Thymus (tissue), 11 donors: ENCODE results near the gene PCSK5. TPM values are rescaled to one million over a fixed set of nuclear protein-coding genes. Genes with fewer than 3 reads are reported as not detected.

Source experiments
- DNase-seq, 9 donors: peaks; one replicate each; pipeline ENCODE4 v3.0.0-alpha.2; 2013; ENCODE audit warnings: low spot score in 9 of 9, low read depth in 6 of 9, missing footprints in 1 of 9
- H3K27ac ChIP-seq, 2 donors: one replicate each; pipeline ENCODE4 v1.5.1; 2013; ENCODE audit warnings: control low read depth in 1 of 2, low read depth in 1 of 2, low read length in 1 of 2, mild to moderate bottlenecking in 1 of 2, moderate library complexity in 1 of 2
- H3K27me3 ChIP-seq, 2 donors: one replicate each; pipeline ENCODE4 v1.5.1; 2013; ENCODE audit warnings: low read length in 1 of 2; ENCODE audit not compliant: control insufficient read depth in 2 of 2, insufficient read depth in 1 of 2
- H3K36me3 ChIP-seq, 2 donors: one replicate each; pipeline ENCODE4 v1.5.1; 2013; ENCODE audit warnings: low read length in 1 of 2, mild to moderate bottlenecking in 1 of 2, moderate library complexity in 1 of 2; ENCODE audit not compliant: control insufficient read depth in 2 of 2, insufficient read depth in 2 of 2
- H3K4me1 ChIP-seq, 2 donors: one replicate each; pipeline ENCODE4 v1.5.1; 2013; ENCODE audit warnings: low read length in 2 of 2; ENCODE audit not compliant: control insufficient read depth in 2 of 2, insufficient read depth in 2 of 2
- H3K4me3 ChIP-seq, 2 donors: one replicate each; pipeline ENCODE4 v1.5.1; 2013; ENCODE audit warnings: low read length in 2 of 2, control low read depth in 1 of 2, mild to moderate bottlenecking in 1 of 2
- H3K9me3 ChIP-seq, 2 donors: one replicate each; pipeline ENCODE4 v1.5.1; 2013; ENCODE audit warnings: low read length in 1 of 2, mild to moderate bottlenecking in 1 of 2; ENCODE audit not compliant: control insufficient read depth in 2 of 2, insufficient read depth in 1 of 2
- WGBS: extraction: QIAGEN DNeasy Blood & Tissue Kit; methylation state at CpG from one replicate; pipeline ENCODE4 v1.1.7; 2013; 5-methylcytosine and 5-hydroxymethylcytosine counted together
- polyA plus RNA-seq: library from polyadenylated mRNA; stranded (reverse); fragments of 200-250 nt; gene quantifications from one replicate; pipeline ENCODE4 v1.2.3, GENCODE V29; 2013
- total RNA-seq: library from RNA; stranded (reverse); fragments of 120-200 nt; gene quantifications from one replicate; pipeline ENCODE4 v1.2.4, GENCODE V29; 2013
- donor health status: healthy.

Gene PCSK5
- total and polyA plus RNA-seq, 2 donors: 4.1 to 20.1 TPM

DNA sequence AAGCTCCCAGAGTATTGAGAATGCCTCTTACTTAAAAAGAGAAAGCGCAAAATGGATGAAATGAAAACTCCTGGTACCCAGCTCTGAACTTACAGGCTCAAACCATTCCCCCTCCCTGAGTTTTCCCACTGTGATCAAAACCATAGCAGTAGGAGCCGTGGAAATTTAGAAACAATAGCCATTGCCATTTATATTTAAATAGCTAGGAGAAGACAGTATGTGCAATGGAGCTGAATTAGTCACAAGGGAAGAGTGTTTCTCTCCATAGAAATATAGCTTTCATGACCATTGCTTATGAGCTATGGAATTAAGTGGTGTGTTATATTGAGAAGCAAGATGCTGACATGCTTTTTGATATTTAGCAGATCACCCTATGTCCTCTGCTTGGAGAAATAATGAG, 84.6 kb downstream of the PCSK5 start:
- no peak overlapping the region for H3K4me3 ChIP-seq
- no peaks in the 10 kb centered on the region for H3K9me3 ChIP-seq
- WGBS: 99% methylated on average over 2 of the region's 2 CpGs
- H3K4me1 ChIP-seq: peaks cover 0 to 4% of the 10 kb centered on the region in 2 donors
- no peak overlapping the region for H3K27ac ChIP-seq
- no peaks in the 10 kb centered on the region for H3K36me3 ChIP-seq
- DNase-seq: no peak
- no peaks in the 10 kb centered on the region for H3K27me3 ChIP-seq

DNA sequence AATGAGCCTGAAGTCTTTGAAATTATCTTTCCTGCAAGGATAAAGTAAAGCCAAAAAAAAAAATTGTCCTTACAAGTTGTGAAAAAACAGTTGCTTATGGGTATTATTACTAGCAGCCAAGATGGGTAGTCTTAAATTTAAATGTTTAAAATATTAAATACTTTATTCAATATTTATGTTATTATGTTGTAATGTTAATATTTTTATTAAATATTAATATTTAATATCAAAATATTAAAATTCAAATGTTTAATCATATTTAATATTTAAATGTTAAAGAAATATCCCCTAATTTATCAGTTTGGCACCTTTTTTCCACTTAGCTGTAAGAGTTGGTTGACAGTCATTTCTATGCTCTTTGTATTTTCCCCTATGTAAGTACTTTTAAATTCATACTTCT, 86.1 kb downstream of the PCSK5 start:
- Histone ChIP-seq H3K27me3 (no peaks in the 10 kb centered on the region), H3K9me3 (no peaks in the 10 kb centered on the region), H3K4me3 (no peak overlapping the region), H3K27ac (no peak overlapping the region), H3K36me3 (no peaks in the 10 kb centered on the region), H3K4me1 (peaks cover 0 to 4% of the 10 kb centered on the region in 2 donors)
- no peak for DNase-seq

DNA sequence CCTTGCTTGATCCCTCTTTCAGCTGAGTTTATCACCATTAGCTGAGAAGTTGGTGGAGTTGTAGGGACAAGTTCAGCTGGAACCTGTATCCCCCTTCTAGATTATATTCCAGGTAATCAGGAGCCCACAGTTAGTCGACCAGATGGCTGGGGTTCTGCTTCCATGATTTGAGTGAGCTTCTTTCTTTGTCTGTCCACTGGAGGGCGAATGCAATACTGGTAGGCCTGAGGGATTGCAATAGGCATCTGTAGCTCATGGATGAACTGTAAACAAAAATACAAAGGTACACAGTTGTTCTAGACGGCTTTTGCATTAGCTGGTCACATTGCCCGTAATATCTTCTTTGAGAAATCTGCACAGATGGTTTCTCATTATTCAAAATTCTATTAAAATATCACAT, 88.9 kb downstream of the PCSK5 start:
- H3K4me3 ChIP-seq: no peak overlapping the region
- no peaks in the 10 kb centered on the region for H3K36me3 ChIP-seq
- DNase-seq: peak in 1 of 9 donors; percentile 40
- H3K9me3 ChIP-seq: no peaks in the 10 kb centered on the region
- 70% methylated on average over 4 of the region's 4 CpGs for WGBS
- H3K27me3 ChIP-seq: no peaks in the 10 kb centered on the region
- peaks cover 0 to 3% of the 10 kb centered on the region in 2 donors for H3K4me1 ChIP-seq
- H3K27ac ChIP-seq: no peak overlapping the region

DNA sequence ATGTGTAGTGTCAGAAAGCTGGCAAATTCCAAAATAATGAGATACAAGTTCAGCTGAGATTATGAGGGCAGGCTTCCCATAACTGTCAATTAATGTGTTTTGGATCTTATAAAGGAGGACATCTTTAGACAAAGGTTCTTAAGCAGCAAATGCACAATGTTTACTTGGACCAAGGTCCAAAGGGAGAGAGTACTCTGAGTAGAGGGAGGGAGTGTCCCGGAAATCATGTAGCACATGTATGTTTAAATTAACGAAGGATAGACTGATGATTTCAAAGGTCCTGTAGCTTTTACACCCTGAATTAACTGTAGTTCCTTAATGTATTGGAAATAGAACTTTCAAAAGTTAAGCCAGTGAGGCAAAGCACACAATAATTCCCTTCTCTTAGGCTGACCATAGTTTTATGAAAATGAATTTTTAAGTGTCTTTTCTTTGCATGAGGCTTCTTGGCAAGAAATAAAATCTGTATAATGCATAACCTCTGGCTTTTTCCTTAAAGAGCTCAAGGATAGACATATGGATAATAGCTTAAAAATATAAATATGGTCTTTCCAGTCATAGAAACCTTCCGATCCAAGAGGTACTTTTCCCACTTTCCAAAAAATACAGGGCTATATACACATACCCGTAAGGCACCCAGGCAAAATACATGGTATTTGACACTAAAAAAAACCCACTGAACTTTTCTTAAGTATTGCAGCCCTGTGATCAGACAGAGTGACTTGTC, 93.0 kb downstream of the PCSK5 start:
- H3K27me3 ChIP-seq: no peaks in the 10 kb centered on the region
- H3K27ac ChIP-seq: no peak overlapping the region
- DNase-seq: no peak
- H3K36me3 ChIP-seq: peaks cover 11 to 17% of the 10 kb centered on the region in 2 donors
- WGBS: 98% methylated on average over 4 of the region's 4 CpGs
- H3K9me3 ChIP-seq: no peaks in the 10 kb centered on the region
- no peaks in the 10 kb centered on the region for H3K4me1 ChIP-seq
- no peak overlapping the region for H3K4me3 ChIP-seq

DNA sequence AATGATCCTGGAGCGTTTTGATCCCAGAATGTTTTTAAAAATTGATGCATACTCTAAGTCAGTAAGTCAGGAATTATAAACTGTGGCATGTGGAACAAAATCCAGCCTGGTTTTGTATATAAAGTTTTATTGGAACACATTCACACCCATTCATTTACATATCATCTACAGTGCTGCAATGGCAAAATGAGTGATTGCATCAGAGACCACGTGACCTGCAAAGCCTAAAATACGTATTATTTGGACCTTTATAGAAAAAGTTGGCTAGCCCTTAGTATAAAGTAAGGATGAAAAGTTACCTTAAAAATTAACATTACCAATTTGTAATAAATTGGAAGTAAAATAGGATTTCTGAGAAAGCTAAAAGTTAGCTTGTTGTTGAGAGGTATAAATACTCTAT, 95.0 kb downstream of the PCSK5 start:
- peaks cover 17 to 19% of the 10 kb centered on the region in 2 donors for H3K36me3 ChIP-seq
- no peaks in the 10 kb centered on the region for H3K9me3 ChIP-seq
- WGBS: 66% methylated on average over 3 of the region's 3 CpGs
- no peak overlapping the region for H3K27ac ChIP-seq
- H3K27me3 ChIP-seq: no peaks in the 10 kb centered on the region
- no peak overlapping the region for H3K4me3 ChIP-seq
- no peak for DNase-seq
- H3K4me1 ChIP-seq: no peaks in the 10 kb centered on the region

GRCh38 chr9:75988663-75989062, 98.2 kb downstream of the PCSK5 start:
- WGBS: 95% methylated on average over 2 of the region's 2 CpGs
- H3K27ac ChIP-seq: no peak overlapping the region
- no peaks in the 10 kb centered on the region for H3K27me3 ChIP-seq
- peaks cover 17 to 19% of the 10 kb centered on the region in 2 donors for H3K36me3 ChIP-seq
- H3K9me3 ChIP-seq: no peaks in the 10 kb centered on the region
- no peak for DNase-seq
- H3K4me1 ChIP-seq: no peaks in the 10 kb centered on the region
- H3K4me3 ChIP-seq: no peak overlapping the region

- Histone ChIP-seq H3K4me1 (no peaks in the 10 kb centered on the region), H3K36me3 (peaks cover 17 to 19% of the 10 kb centered on the region in 2 donors), H3K4me3 (no peak overlapping the region), H3K27me3 (no peaks in the 10 kb centered on the region), H3K9me3 (no peaks in the 10 kb centered on the region), H3K27ac (no peak overlapping the region)
- DNase-seq: no peak
- WGBS: 98% methylated on average over 5 of the region's 5 CpGs
Observed at GRCh38 chr9:75990156-75990555, 99.7 kb downstream of the PCSK5 start.

GRCh38 chr9:75990576-75991304, 100.3 kb downstream of the PCSK5 start:
- Histone ChIP-seq H3K27ac (no peak overlapping the region), H3K4me3 (no peak overlapping the region), H3K27me3 (no peaks in the 10 kb centered on the region), H3K9me3 (no peaks in the 10 kb centered on the region), H3K4me1 (no peaks in the 10 kb centered on the region), H3K36me3 (peaks cover 17 to 19% of the 10 kb centered on the region in 2 donors)
- no peak for DNase-seq
- 96% methylated on average over 6 of the region's 6 CpGs for WGBS

DNA sequence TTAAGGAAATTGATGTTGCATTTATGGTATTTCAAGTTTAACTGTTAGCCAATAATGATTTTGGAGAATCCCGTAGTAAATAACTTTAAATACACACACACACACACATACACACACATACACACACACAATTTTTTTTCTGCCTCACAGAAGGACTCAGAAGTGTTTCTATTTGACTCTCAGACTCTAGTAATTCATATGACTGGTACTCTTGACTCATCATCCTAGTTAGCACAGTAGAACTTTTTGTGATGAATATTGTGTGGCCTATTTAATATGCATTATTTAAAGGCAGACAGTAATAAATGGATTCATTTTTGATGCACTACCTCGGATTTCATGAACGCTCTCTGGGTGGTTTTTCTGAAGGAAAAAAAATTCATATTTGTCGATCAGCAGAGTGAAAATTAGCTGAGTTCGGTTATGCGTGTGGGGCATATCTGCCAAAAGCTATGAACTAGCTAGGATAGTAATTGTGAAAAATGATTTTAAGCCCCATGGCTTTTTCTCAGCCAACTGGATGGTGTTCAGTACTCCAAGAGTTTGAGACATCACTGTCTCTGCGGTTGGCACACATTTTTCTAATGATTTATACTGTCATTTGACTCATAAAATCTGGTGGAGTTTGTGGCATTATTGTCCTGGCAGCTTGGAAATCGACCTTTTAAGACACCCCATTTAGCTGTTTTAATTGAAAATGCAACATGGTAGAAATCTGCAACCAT, 102.2 kb downstream of the PCSK5 start:
- WGBS: 97% methylated on average over 8 of the region's 8 CpGs
- no peaks in the 10 kb centered on the region for H3K27me3 ChIP-seq

More for the DNA sequence above, 102.2 kb downstream of the PCSK5 start:
- Histone ChIP-seq H3K4me1 (no peaks in the 10 kb centered on the region), H3K36me3 (peaks cover 5 to 12% of the 10 kb centered on the region in 2 donors), H3K27ac (no peak overlapping the region), H3K4me3 (no peak overlapping the region), H3K9me3 (no peaks in the 10 kb centered on the region)
- no peak for DNase-seq
